ENCODE measurements around the gene PRRG1. TPM values are rescaled to one million over a fixed set of nuclear protein-coding genes. Genes with fewer than 3 reads are reported as not detected.
A peak's percentile ranks its signal among the peaks of the same experiment; 100 is the strongest.
"Not testable (repeated sequence)": the region's sequence is repeated elsewhere in the genome, so short reads cannot be mapped to it uniquely, and the experiment has no call there.

The PRRG1 gene
- total RNA-seq, 1 donor from 2014 or later, result 6.3 TPM

GRCh38 chrX:37371578-37371991 is 22.4 kb downstream of the PRRG1 start:
- DNase-seq (ENCODE audit: low spot score) (peak; percentile 43), ATAC-seq (peak; percentile 79)

- DNase-seq (ENCODE audit: low spot score), result no peak
These were observed 29.2 kb downstream of the PRRG1 start for GRCh38 chrX:37378404-37378803.

GRCh38 chrX:37378830-37379229 is 29.7 kb downstream of the PRRG1 start:
- ATAC-seq, result no peak
- no peak for DNase-seq (ENCODE audit: low spot score)

More at GRCh38 chrX:37378404-37378803, 29.2 kb downstream of the PRRG1 start:
- ATAC-seq, result no peak

- ATAC-seq (no peak), DNase-seq (ENCODE audit: low spot score) (no peak)
These were observed 31.1 kb downstream of the PRRG1 start for GRCh38 chrX:37380256-37380655.

GRCh38 chrX:37380924-37381323 is 31.8 kb downstream of the PRRG1 start:
- peak; percentile 80 for ATAC-seq
- no peak for DNase-seq (ENCODE audit: low spot score)

GRCh38 chrX:37383313-37383712 is 34.1 kb downstream of the PRRG1 start:
- no peak for ATAC-seq

GRCh38 chrX:37388413-37388812 is 39.2 kb downstream of the PRRG1 start:
- DNase-seq (ENCODE audit: low spot score) (no peak), ATAC-seq (no peak)

More at GRCh38 chrX:37383313-37383712, 34.1 kb downstream of the PRRG1 start:
- no peak for DNase-seq (ENCODE audit: low spot score)

GRCh38 chrX:37405956-37406355 is 56.8 kb downstream of the PRRG1 start:
- no peak for ATAC-seq

GRCh38 chrX:37407736-37408135 is 58.6 kb downstream of the PRRG1 start:
- DNase-seq (ENCODE audit: low spot score), result no peak
- ATAC-seq, result no peak

More at GRCh38 chrX:37405956-37406355, 56.8 kb downstream of the PRRG1 start:
- no peak for DNase-seq (ENCODE audit: low spot score)

- peak; percentile 36 for ATAC-seq
- DNase-seq (ENCODE audit: low spot score), result no peak
These were observed 60.1 kb downstream of the PRRG1 start for GRCh38 chrX:37409278-37409677.

- no peak for ATAC-seq
These were observed 71.0 kb downstream of the PRRG1 start for GRCh38 chrX:37420185-37420584.

GRCh38 chrX:37420756-37421155 is 71.6 kb downstream of the PRRG1 start:
- ATAC-seq (no peak), DNase-seq (ENCODE audit: low spot score) (no peak)

More at GRCh38 chrX:37420185-37420584, 71.0 kb downstream of the PRRG1 start:
- no peak for DNase-seq (ENCODE audit: low spot score)

- no peak for ATAC-seq
- no peak for DNase-seq (ENCODE audit: low spot score)
These were observed 74.9 kb downstream of the PRRG1 start for GRCh38 chrX:37424000-37424429.

- DNase-seq (ENCODE audit: low spot score), result no peak
These were observed 76.2 kb downstream of the PRRG1 start for GRCh38 chrX:37425370-37425769.

GRCh38 chrX:37428962-37429361 is 79.8 kb downstream of the PRRG1 start:
- not testable (repeated sequence) for DNase-seq (ENCODE audit: low spot score); ATAC-seq

More at GRCh38 chrX:37425370-37425769, 76.2 kb downstream of the PRRG1 start:
- ATAC-seq, result no peak

GRCh38 chrX:37434362-37434761 is 85.2 kb downstream of the PRRG1 start:
- DNase-seq (ENCODE audit: low spot score), result no peak
- ATAC-seq, result peak; percentile 74

GRCh38 chrX:37437160-37437559 is 88.0 kb downstream of the PRRG1 start:
- ATAC-seq (peak; percentile 66), DNase-seq (ENCODE audit: low spot score) (no peak)

- ATAC-seq, result no peak
- DNase-seq (ENCODE audit: low spot score), result no peak
These were observed 92.2 kb downstream of the PRRG1 start for GRCh38 chrX:37441377-37441776.

- no peak for DNase-seq (ENCODE audit: low spot score)
- no peak for ATAC-seq
These were observed 96.0 kb downstream of the PRRG1 start for GRCh38 chrX:37445182-37445581.

- DNase-seq (ENCODE audit: low spot score) (no peak), ATAC-seq (no peak)
These were observed 104.7 kb downstream of the PRRG1 start for GRCh38 chrX:37453821-37454220.

GRCh38 chrX:37454537-37455285 is 105.5 kb downstream of the PRRG1 start:
- no peak for ATAC-seq

GRCh38 chrX:37455381-37455780 is 106.2 kb downstream of the PRRG1 start:
- no peak for ATAC-seq
- DNase-seq (ENCODE audit: low spot score), result no peak

More at GRCh38 chrX:37454537-37455285, 105.5 kb downstream of the PRRG1 start:
- no peak for DNase-seq (ENCODE audit: low spot score)

All from left lobe of liver (tissue), 2 donors.